HFF-Myc (cell line): ENCODE data around the gene CHPF.

Experiments used
- DNase-seq: peaks from one replicate; pipeline ENCODE4 v3.0.0-alpha.2; 2011; ENCODE audit warnings: low read depth; ENCODE audit errors: extremely low read depth
- H3K4me3 ChIP-seq: replicated peaks from 2 replicates; pipeline ENCODE4 v1.5.1; 2011; ENCODE audit warnings: low read depth, mild to moderate bottlenecking, control low read depth, low read length
- TF ChIP-seq, protein P1 (sequence below): IDR thresholded peaks from 2 replicates; pipeline ENCODE4 v1.5.1; 2012; ENCODE audit warnings: mild to moderate bottlenecking, low read depth, low read length, control low read depth; ENCODE audit errors: missing control alignments

The CHPF gene

GRCh38 chr2:219576505-219577388, 33.1 kb upstream of the CHPF start:
- TF ChIP-seq, protein P1, sequence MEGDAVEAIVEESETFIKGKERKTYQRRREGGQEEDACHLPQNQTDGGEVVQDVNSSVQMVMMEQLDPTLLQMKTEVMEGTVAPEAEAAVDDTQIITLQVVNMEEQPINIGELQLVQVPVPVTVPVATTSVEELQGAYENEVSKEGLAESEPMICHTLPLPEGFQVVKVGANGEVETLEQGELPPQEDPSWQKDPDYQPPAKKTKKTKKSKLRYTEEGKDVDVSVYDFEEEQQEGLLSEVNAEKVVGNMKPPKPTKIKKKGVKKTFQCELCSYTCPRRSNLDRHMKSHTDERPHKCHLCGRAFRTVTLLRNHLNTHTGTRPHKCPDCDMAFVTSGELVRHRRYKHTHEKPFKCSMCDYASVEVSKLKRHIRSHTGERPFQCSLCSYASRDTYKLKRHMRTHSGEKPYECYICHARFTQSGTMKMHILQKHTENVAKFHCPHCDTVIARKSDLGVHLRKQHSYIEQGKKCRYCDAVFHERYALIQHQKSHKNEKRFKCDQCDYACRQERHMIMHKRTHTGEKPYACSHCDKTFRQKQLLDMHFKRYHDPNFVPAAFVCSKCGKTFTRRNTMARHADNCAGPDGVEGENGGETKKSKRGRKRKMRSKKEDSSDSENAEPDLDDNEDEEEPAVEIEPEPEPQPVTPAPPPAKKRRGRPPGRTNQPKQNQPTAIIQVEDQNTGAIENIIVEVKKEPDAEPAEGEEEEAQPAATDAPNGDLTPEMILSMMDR, result no peak
- no peak for DNase-seq
- H3K4me3 ChIP-seq, result no peak overlapping the region

DNA sequence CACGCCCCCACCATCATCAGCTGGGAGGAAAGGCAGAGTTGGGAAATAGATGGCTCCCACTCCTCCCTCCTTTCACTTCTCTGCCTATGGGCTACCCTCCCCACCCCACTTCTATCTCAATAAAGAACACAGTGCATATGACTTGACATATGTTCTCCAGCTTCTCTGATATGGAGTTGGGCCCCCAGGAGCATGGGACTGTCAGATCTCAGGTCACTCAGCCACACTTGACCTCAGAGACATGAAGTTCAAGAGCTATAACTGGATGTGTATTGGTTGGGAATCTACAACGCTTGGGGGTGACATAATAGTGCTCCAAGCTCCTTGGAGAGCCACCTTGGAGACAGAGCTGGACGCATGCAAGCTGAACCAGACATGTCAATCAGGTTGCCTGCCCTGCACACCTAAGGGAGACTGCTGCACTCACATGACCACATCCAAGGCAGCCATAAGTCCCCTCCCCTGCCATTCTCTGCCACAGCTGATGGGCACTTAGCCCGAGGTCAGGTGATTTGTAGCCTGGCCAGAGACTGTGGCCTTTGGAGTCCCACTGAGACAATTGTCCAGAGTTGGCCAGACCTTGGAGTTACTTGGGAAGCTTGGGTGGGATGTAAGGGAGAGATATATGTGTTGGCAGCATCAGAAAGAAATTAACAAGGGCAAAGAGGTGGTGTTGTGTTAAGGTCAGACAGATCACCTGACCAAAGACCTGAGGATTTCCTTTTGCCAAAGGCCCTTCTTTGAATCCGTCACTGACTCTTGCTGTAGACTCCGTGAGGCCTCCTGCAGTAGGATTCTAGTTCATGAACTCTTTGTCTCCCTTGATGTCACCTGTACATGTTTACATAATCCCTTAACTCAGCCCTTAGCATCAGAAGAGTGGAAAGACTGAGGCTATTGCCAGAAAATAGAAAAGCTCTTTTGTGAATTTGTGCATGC, 32.2 kb upstream of the CHPF start:
- DNase-seq, result no peak
- no peak overlapping the region for H3K4me3 ChIP-seq
- TF ChIP-seq, protein P1, result no peak

GRCh38 chr2:219574484-219575311, 31.1 kb upstream of the CHPF start:
- no peak overlapping the region for H3K4me3 ChIP-seq
- TF ChIP-seq, protein P1, result no peak
- no peak for DNase-seq

- TF ChIP-seq, protein P1, result no peak
- no peak for DNase-seq
- no peak overlapping the region for H3K4me3 ChIP-seq
Measured at GRCh38 chr2:219573166-219573565, 29.6 kb upstream of the CHPF start.

DNA sequence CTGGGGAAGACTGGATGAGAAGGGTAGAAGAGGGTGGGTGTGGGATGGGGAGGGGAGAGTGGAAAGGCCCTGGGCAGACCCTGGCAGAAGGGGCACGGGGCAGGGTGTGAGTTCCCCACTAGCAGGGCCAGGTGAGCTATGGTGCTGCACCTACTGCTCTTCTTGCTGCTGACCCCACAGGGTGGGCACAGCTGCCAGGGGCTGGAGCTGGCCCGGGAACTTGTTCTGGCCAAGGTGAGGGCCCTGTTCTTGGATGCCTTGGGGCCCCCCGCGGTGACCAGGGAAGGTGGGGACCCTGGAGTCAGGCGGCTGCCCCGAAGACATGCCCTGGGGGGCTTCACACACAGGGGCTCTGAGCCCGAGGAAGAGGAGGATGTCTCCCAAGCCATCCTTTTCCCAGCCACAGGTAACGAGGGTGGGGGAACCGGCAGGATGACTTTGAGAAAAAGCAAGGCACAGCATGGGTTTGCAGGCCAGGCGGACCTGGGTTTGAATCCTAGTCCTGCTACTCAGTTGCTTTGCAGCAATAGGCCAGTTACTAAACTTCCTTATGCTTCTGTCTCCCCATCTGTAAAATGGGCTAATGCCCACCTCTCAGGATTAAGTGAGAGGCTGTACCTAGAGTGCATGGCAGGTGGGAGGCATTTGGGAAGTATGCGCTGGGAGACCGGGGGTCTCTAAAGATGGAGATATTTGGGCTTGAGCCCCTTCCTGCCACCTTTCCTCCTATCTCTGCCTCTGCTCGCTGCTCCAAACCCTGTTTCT, 28.8 kb upstream of the CHPF start, which contains the start of gene INHA:
TSS of gene INHA (plus strand) at position 74 of the 765 bp plus-strand sequence. CDS start at position 139, 65 bp downstream.
- TF ChIP-seq, protein P1, result no peak

More for the DNA sequence above, 28.8 kb upstream of the CHPF start, which contains the start of gene INHA:
- DNase-seq, result no peak
- peak within 1 kb of the TSS; percentile 51 for H3K4me3 ChIP-seq
